ENCODE data around the gene THEMIS2.

DNA sequence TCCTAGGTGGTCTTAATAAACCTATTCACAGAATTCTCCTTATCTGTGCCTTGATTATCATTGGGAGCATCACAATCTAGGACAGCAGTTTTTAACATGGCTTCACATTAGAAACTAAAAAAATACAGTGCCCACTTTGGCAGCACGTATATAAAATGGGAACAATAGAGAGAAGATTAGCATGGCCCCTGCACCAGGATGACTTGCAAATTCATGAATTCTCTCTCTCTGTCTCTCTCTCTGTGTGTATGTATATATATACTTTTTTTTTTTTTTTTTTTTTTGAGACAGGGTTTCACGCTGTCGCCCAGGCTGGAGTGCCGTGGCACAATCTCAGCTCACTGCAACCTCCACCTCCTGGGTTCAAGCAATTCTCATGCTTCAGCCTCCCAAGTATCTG, 47.9 kb upstream of the THEMIS2 start:
- TF ChIP-seq POLR2A (IDR thresholded peaks at IDR 0.05; ENCODE audit: low read length) (no peak), GATA1 (IDR thresholded peaks at IDR 0.05; ENCODE audit: low read depth, low read length) (no peak)
